Measurements from ENCODE around the gene DCTN4.
"Not testable (repeated sequence)": the region's sequence is repeated elsewhere in the genome, so short reads cannot be mapped to it uniquely, and the experiment has no call there.

- not testable (repeated sequence) for TF ChIP-seq POLR2A, CTCF, EP300 (IDR thresholded peaks at IDR 0.05)
Observed at GRCh38 chr5:150743142-150743488, 15.7 kb downstream of the DCTN4 start.
